Endothelial cell of hepatic sinusoid (primary cell): ENCODE measurements around the gene PECR.

ENCODE experiments used
- in situ Hi-C: cut with HindIII; loops from 2 replicates; pipeline ENCODE4 v1.10.0; 2017; ENCODE audit warnings: low sequenced_read_pairs

Gene PECR

GRCh38 chr2:216072473-216072872, 9.1 kb downstream of the PECR start:
- in situ Hi-C loops, result no loop called here

GRCh38 chr2:216071111-216071851, 10.3 kb downstream of the PECR start:
- in situ Hi-C loops, result no loop called here

- in situ Hi-C loops, result no loop called here
Measured at GRCh38 chr2:216070195-216070594, 11.4 kb downstream of the PECR start.

GRCh38 chr2:216069028-216069427, 12.6 kb downstream of the PECR start:
- in situ Hi-C loops, result no loop called here

- in situ Hi-C loops, result no loop called here
Measured at GRCh38 chr2:216066230-216066629, 15.4 kb downstream of the PECR start.

- in situ Hi-C loops, result no loop called here
Measured at GRCh38 chr2:216064665-216065064, 16.9 kb downstream of the PECR start.

- in situ Hi-C loops, result no loop called here
Measured at GRCh38 chr2:216064014-216064630, 17.5 kb downstream of the PECR start.

GRCh38 chr2:216059233-216059834, 22.3 kb downstream of the PECR start:
- in situ Hi-C loops, result no loop called here

- in situ Hi-C loops, result no loop called here
Measured at GRCh38 chr2:216057688-216058193, 23.9 kb downstream of the PECR start.

GRCh38 chr2:216056739-216057138, 24.9 kb downstream of the PECR start:
- in situ Hi-C loops, result no loop called here

- in situ Hi-C loops, result no loop called here
Measured at GRCh38 chr2:216055680-216056079, 25.9 kb downstream of the PECR start.

GRCh38 chr2:216052420-216052819, 29.2 kb downstream of the PECR start:
- in situ Hi-C loops, result no loop called here

- in situ Hi-C loops, result no loop called here
Measured at GRCh38 chr2:216051350-216051749, 30.3 kb downstream of the PECR start.

GRCh38 chr2:216049452-216049851, 32.2 kb downstream of the PECR start:
- in situ Hi-C loops, result no loop called here

GRCh38 chr2:216047397-216047796, 34.2 kb downstream of the PECR start:
- in situ Hi-C loops, result no loop called here

GRCh38 chr2:216044883-216045486, 36.6 kb downstream of the PECR start:
- in situ Hi-C loops, result no loop called here

GRCh38 chr2:216043949-216044348, 37.7 kb downstream of the PECR start:
- in situ Hi-C loops, result no loop called here

- in situ Hi-C loops, result no loop called here
Measured at GRCh38 chr2:216041438-216041837, 40.2 kb downstream of the PECR start.

GRCh38 chr2:216039918-216040317, 41.7 kb downstream of the PECR start:
- in situ Hi-C loops, result loop anchor here (5.0 kb wide), 2 partner anchors 47 to 88 kb away; no protein-coding TSS in a partner anchor

GRCh38 chr2:216034065-216034464, 47.5 kb downstream of the PECR start:
- in situ Hi-C loops, result no loop called here

GRCh38 chr2:216033403-216033802, 48.2 kb downstream of the PECR start:
- in situ Hi-C loops, result no loop called here
